WTC11 (cell line): ENCODE measurements around the gene ZAR1. TPM values are rescaled to one million over a fixed set of nuclear protein-coding genes. Genes with fewer than 3 reads are reported as not detected.

Source experiments
- ATAC-seq: fragments of 200-7000 bp; cut with Tn5 transposase; 2 replicates; pipeline ENCODE4 v1.10.0; 2021; ENCODE audit warnings: mild to moderate bottlenecking, moderate library complexity
- CTCF ChIA-PET: fragments of 300-600 bp; sonication (Branson Sonifier 250); formaldehyde crosslinking; loops from one replicate; lab custom pipeline; 2021; ENCODE audit warnings: antibody characterized with exemption; lab: Charles Lee
- POLR2A ChIA-PET: fragments of 350-600 bp; sonication (Branson Sonifier 250); formaldehyde crosslinking; loops from one replicate; lab custom pipeline; 2021; ENCODE audit warnings: antibody characterized with exemption; lab: Charles Lee
- DNase-seq: peaks from one replicate; pipeline ENCODE4 v3.0.0; 2021; ENCODE audit warnings: low spot score
- H3K27ac Mint-ChIP-seq: 2 replicates; pipeline ENCODE4 v1.8.0; 2021; ENCODE audit warnings: mixed read lengths
- H3K27me3 Mint-ChIP-seq: 2 replicates; pipeline ENCODE4 v1.8.0; 2021; ENCODE audit warnings: low read depth, mild to moderate bottlenecking, moderate library complexity, mixed read lengths
- H3K36me3 Mint-ChIP-seq: 2 replicates; pipeline ENCODE4 v1.8.0; 2021; ENCODE audit warnings: mixed read lengths
- H3K4me1 Mint-ChIP-seq: 2 replicates; pipeline ENCODE4 v1.8.0; 2022; ENCODE audit warnings: mixed read lengths
- H3K4me3 Mint-ChIP-seq: 2 replicates; pipeline ENCODE4 v1.8.0; 2021; ENCODE audit warnings: mild to moderate bottlenecking, moderate library complexity, mixed read lengths
- H3K9me3 Mint-ChIP-seq: 2 replicates; pipeline ENCODE4 v1.8.0; 2021; ENCODE audit warnings: mixed read lengths
- CDX4 ChIP-seq: fragments of 250-450 bp; sonication (Bioruptor Pico); IDR thresholded peaks from 2 replicates; pipeline ENCODE4 v1.9.0; 2021; ENCODE audit warnings: moderate library complexity, mild to moderate bottlenecking, inconsistent platforms, borderline replicate concordance
- FOXK1 ChIP-seq: sonication (generic); formaldehyde crosslinking; IDR thresholded peaks from 2 replicates; pipeline ENCODE4 v1.8.0; 2022; ENCODE audit warnings: mild to moderate bottlenecking, moderate library complexity, missing genetic modification reagents
- GABPB1 ChIP-seq: sonication (generic); formaldehyde crosslinking; IDR thresholded peaks from 2 replicates; pipeline ENCODE4 v1.8.1; 2023; ENCODE audit warnings: mild to moderate bottlenecking, missing genetic modification reagents
- IRF1 ChIP-seq: sonication (generic); formaldehyde crosslinking; IDR thresholded peaks from 2 replicates; pipeline ENCODE4 v1.8.0; 2023; ENCODE audit warnings: missing genetic modification reagents
- NFE2L1 ChIP-seq: sonication (generic); formaldehyde crosslinking; IDR thresholded peaks from 2 replicates; pipeline ENCODE4 v1.8.1; 2023; ENCODE audit warnings: missing genetic modification reagents
- NR3C1 ChIP-seq: sonication (generic); formaldehyde crosslinking; conservative IDR thresholded peaks from 2 replicates; pipeline ENCODE4 v1.8.1; 2023; ENCODE audit warnings: low read depth, mild to moderate bottlenecking, missing genetic modification reagents
- PRRX2 ChIP-seq: fragments of 250-450 bp; sonication (Bioruptor Pico); IDR thresholded peaks from 2 replicates; pipeline ENCODE4 v1.8.0; 2021; ENCODE audit warnings: mild to moderate bottlenecking
- SMAD4 ChIP-seq: sonication (generic); formaldehyde crosslinking; IDR thresholded peaks from 2 replicates; pipeline ENCODE4 v1.8.0; 2022; ENCODE audit warnings: mild to moderate bottlenecking, missing genetic modification reagents
- TP53 ChIP-seq: sonication (generic); formaldehyde crosslinking; IDR thresholded peaks from 2 replicates; pipeline ENCODE4 v1.8.1; 2023; ENCODE audit warnings: mild to moderate bottlenecking, missing genetic modification reagents
- ZBTB21 ChIP-seq: sonication (generic); formaldehyde crosslinking; IDR thresholded peaks from 2 replicates; pipeline ENCODE4 v1.8.1; 2023; ENCODE audit warnings: mild to moderate bottlenecking, missing genetic modification reagents, borderline replicate concordance
- ZMAT4 ChIP-seq: fragments of 250-450 bp; sonication (Bioruptor Pico); IDR thresholded peaks from 2 replicates; pipeline ENCODE4 v1.9.0; 2021; ENCODE audit warnings: mild to moderate bottlenecking
- ZNF121 ChIP-seq: sonication (generic); formaldehyde crosslinking; IDR thresholded peaks from 2 replicates; pipeline ENCODE4 v1.8.0; 2023; ENCODE audit warnings: missing genetic modification reagents
- total RNA-seq: library from RNA; stranded (reverse); gene quantifications from 3 replicates; pipeline ENCODE4 v1.2.3, GENCODE V29; 2021
- TF ChIP-seq, protein P1 (sequence below): fragments of 250-450 bp; sonication (Bioruptor Pico); IDR thresholded peaks from 2 replicates; pipeline ENCODE4 v1.9.0; 2021; ENCODE audit warnings: mild to moderate bottlenecking, borderline replicate concordance
- TF ChIP-seq, protein P2 (sequence below): fragments of 200-600 bp; IDR thresholded peaks from 2 replicates; pipeline ENCODE4 v1.8.0; 2022; ENCODE audit warnings: antibody characterized with exemption
- TF ChIP-seq, protein P3 (sequence below): sonication (generic); formaldehyde crosslinking; IDR thresholded peaks from 2 replicates; pipeline ENCODE4 v1.8.0; 2023; ENCODE audit warnings: mild to moderate bottlenecking, missing genetic modification reagents

Gene ZAR1
- total RNA-seq, 1 experiment from 2014 or later, result 1.4 TPM

DNA sequence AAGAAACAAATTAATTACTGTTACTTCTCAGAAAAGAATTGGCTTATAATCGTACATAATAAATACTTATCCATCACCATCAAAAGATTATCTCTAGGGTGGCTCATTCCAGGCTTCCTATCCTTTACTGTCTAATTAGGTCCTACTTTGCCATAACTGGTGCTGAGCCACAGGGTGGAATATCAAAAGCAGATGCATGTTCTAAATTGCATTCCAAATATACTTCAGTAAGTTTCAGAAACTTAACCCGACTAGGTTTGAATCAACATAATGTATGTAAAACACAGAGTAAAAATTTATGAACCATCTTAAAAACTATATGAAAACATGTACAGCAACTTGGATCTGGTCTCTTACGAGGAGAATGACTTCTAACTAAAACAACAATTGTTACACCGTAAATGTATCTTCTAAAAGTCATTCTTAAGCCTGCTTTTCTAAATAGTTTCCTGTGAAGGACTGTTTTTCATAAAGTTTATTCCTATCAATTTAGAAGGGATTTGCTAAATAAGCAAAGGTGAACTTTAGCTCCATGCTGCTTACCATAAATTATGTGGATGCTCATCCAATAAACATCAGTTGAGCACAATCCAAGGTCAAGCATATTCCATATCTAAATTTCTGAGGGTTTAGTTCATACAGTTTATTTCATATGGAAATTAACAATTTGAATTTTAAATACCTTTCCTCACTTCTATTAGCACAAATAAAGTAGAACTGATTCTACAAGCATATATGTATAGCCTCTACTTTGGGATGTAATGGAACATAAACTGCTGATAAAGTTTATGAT lies 13.4 kb downstream of the ZAR1 start (continued):
- TF ChIP-seq IRF1 (CRISPR knock-in tag) (no peak), GABPB1 (no peak), ZMAT4 (CRISPR knock-in tag) (no peak)
- TF ChIP-seq, protein P1, sequence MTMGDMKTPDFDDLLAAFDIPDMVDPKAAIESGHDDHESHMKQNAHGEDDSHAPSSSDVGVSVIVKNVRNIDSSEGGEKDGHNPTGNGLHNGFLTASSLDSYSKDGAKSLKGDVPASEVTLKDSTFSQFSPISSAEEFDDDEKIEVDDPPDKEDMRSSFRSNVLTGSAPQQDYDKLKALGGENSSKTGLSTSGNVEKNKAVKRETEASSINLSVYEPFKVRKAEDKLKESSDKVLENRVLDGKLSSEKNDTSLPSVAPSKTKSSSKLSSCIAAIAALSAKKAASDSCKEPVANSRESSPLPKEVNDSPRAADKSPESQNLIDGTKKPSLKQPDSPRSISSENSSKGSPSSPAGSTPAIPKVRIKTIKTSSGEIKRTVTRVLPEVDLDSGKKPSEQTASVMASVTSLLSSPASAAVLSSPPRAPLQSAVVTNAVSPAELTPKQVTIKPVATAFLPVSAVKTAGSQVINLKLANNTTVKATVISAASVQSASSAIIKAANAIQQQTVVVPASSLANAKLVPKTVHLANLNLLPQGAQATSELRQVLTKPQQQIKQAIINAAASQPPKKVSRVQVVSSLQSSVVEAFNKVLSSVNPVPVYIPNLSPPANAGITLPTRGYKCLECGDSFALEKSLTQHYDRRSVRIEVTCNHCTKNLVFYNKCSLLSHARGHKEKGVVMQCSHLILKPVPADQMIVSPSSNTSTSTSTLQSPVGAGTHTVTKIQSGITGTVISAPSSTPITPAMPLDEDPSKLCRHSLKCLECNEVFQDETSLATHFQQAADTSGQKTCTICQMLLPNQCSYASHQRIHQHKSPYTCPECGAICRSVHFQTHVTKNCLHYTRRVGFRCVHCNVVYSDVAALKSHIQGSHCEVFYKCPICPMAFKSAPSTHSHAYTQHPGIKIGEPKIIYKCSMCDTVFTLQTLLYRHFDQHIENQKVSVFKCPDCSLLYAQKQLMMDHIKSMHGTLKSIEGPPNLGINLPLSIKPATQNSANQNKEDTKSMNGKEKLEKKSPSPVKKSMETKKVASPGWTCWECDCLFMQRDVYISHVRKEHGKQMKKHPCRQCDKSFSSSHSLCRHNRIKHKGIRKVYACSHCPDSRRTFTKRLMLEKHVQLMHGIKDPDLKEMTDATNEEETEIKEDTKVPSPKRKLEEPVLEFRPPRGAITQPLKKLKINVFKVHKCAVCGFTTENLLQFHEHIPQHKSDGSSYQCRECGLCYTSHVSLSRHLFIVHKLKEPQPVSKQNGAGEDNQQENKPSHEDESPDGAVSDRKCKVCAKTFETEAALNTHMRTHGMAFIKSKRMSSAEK (CRISPR knock-in tag), result no peak

DNA sequence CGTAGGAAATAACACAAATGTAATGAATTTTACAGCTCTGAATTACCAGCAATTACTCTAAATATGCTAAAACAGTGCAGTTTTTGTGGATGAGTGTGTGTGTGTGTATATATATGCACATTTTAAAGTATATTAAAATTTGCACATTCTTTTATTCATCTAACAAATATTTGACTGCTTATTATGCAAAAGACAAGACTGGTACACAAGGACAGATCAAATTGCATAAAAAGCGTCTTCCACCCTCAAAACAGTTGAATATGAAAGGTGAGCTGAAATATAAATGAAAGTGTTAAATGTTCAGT lies 13.9 kb downstream of the ZAR1 start:
- H3K27ac Mint-ChIP-seq, result no peak overlapping the region
- DNase-seq, result no peak
- no peak for ATAC-seq
- TF ChIP-seq, protein P2, sequence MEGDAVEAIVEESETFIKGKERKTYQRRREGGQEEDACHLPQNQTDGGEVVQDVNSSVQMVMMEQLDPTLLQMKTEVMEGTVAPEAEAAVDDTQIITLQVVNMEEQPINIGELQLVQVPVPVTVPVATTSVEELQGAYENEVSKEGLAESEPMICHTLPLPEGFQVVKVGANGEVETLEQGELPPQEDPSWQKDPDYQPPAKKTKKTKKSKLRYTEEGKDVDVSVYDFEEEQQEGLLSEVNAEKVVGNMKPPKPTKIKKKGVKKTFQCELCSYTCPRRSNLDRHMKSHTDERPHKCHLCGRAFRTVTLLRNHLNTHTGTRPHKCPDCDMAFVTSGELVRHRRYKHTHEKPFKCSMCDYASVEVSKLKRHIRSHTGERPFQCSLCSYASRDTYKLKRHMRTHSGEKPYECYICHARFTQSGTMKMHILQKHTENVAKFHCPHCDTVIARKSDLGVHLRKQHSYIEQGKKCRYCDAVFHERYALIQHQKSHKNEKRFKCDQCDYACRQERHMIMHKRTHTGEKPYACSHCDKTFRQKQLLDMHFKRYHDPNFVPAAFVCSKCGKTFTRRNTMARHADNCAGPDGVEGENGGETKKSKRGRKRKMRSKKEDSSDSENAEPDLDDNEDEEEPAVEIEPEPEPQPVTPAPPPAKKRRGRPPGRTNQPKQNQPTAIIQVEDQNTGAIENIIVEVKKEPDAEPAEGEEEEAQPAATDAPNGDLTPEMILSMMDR, result no peak
- TF ChIP-seq, protein P3, sequence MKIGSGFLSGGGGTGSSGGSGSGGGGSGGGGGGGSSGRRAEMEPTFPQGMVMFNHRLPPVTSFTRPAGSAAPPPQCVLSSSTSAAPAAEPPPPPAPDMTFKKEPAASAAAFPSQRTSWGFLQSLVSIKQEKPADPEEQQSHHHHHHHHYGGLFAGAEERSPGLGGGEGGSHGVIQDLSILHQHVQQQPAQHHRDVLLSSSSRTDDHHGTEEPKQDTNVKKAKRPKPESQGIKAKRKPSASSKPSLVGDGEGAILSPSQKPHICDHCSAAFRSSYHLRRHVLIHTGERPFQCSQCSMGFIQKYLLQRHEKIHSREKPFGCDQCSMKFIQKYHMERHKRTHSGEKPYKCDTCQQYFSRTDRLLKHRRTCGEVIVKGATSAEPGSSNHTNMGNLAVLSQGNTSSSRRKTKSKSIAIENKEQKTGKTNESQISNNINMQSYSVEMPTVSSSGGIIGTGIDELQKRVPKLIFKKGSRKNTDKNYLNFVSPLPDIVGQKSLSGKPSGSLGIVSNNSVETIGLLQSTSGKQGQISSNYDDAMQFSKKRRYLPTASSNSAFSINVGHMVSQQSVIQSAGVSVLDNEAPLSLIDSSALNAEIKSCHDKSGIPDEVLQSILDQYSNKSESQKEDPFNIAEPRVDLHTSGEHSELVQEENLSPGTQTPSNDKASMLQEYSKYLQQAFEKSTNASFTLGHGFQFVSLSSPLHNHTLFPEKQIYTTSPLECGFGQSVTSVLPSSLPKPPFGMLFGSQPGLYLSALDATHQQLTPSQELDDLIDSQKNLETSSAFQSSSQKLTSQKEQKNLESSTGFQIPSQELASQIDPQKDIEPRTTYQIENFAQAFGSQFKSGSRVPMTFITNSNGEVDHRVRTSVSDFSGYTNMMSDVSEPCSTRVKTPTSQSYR (CRISPR knock-in tag), result no peak
- TF ChIP-seq NFE2L1 (CRISPR knock-in tag) (no peak), NR3C1 (CRISPR knock-in tag) (no peak), PRRX2 (CRISPR knock-in tag) (no peak), FOXK1 (CRISPR knock-in tag) (no peak), ZBTB21 (CRISPR knock-in tag) (no peak), CDX4 (CRISPR knock-in tag) (no peak), SMAD4 (CRISPR knock-in tag) (no peak), ZNF121 (no peak), TP53 (no peak)
- ChIA-PET POLR2A (no interaction called here), CTCF (no interaction called here)
- no peaks in the 10 kb centered on the region for H3K9me3 Mint-ChIP-seq
- no peaks in the 10 kb centered on the region for H3K27me3 Mint-ChIP-seq
- H3K4me1 Mint-ChIP-seq, result peaks cover 18% of the 10 kb centered on the region
- H3K4me3 Mint-ChIP-seq, result no peak overlapping the region
- peaks cover 17% of the 10 kb centered on the region for H3K36me3 Mint-ChIP-seq
